GM18951 (cell line): ENCODE results near the gene IGF1R.

ENCODE experiments used
- POLR2A ChIP-seq: IDR thresholded peaks from 4 replicates; pipeline ENCODE4 v1.6.1; 2011; ENCODE audit warnings: mild to moderate bottlenecking; ENCODE audit not compliant: insufficient read length, insufficient read depth; ENCODE audit errors: extremely low read depth
- in situ Hi-C: fragments of 300-500 bp; cut with MboI; formaldehyde crosslinking; loops from one replicate; pipeline ENCODE4 v1.12.0; 2022; ENCODE audit warnings: low sequenced_read_pairs, mixed read lengths, inconsistent platforms; ENCODE audit not compliant: unreplicated experiment

IGF1R gene

DNA sequence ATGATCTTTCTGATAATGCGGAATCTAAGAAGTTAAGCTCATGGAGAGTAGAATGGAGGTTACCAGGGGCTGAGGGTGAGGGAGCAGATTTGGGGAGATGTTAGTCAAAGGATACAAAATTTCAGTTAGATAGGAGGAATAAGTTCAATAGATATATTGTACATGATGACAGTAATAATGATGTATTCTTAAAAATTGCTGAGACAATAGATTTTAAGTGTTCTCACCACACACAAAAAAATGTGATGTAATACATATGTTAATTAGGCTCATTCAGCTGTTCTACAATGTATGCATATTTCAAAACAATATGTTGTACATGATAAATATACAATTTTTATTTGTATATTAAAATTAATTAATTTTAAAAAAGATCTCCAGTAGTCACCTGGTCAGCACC is 277.9 kb downstream of the IGF1R start:
- in situ Hi-C loops = no loop called here
- no peak for TF ChIP-seq POLR2A

DNA sequence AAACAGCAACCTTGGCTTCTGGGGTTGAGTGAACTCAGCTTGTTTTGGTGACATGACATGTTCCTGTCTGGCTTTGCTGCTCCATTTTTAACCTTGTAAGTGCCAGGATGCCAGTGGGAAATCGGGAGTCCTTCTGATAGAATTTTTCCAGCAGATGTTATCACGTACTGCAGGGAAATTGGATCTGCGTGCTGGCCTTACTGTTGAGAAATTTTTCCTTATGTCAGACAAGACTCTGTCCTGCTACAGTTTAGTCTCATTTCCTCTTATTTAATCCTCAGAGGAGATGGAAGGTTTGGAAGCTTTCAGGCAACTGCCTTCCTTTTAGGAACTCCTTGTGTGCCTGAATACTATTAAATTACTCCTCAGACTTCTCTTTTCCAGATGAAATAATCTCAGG is 278.7 kb downstream of the IGF1R start:
- in situ Hi-C loops = no loop called here

DNA sequence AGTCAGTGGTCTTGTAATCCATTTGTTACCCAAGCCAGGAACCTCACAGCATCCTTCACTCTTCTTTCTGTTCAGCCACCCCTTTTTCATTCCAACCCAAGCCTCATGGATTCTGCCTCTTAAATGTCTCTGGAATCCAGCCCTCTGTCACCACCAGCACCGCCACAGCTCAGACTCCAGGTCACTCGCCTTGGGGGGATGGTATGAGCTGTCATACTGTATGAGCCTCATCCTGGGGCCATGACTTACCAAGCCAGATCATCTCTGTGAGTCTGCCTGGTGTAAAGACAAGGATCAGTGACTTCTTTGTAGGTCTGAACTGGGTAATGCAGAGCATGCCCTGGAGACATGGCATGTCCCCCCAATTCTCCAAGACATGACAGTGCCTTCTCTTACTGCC is 279.7 kb downstream of the IGF1R start:
- in situ Hi-C loops = no loop called here
- TF ChIP-seq POLR2A = no peak

More for the DNA sequence above, 278.7 kb downstream of the IGF1R start:
- TF ChIP-seq POLR2A = no peak

DNA sequence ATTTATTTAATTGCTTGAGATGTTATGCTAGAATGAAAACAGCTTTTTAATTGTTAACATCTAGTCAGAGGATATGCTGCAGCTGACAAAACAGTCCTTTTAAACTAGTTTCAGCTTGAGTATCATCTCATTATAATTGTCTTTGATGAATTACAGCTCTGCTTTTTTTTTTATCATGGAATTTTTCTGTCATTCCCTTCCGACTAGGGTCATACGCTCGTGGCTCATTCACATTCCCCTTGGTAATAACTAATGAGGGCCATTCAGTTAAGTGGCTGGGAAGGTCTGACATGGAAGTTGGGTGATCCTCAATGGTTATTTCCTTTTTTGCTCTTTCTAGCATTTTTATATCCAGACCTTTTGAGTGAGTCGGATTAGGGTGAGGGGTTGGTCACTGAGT is 282.2 kb downstream of the IGF1R start:
- in situ Hi-C loops = no loop called here
- no peak for TF ChIP-seq POLR2A

DNA sequence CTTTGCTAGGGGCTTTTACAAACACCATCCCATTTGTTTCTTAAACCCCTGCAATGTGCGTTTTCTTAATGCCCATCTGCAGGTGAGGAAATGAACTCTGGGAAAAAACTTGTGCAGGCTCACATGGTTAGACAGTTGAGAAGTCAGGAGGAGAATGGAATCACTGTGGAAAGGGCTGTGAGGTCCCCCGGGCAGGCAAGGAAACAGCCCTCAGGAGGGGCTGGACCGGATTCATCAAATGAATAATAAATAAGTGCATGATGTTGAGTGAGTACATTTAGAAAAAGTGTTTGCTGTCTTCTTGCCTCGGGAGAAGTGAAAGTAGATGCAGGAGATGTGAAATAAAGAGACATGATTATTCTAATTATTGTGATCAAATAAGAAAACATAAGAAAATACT is 282.7 kb downstream of the IGF1R start:
- no peak for TF ChIP-seq POLR2A
- in situ Hi-C loops = no loop called here

DNA sequence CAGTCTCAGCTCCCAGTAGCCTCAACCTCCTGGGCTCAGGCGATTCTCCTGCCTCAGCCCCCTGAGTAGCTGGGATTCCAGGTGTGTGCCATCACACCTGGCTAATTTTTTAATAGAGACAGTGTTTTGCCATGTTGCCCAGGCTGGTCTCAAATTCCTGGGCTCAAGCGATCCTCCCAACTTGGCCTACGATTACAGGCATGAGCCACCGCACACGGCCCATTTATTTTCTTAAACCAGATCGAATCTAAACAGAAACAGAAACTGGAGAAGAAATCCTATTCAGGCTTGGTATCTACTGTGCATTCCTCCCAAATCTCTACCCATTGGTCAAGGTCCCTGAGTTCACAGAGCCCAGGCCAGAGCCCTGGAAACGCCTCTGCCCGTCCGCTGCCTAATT is 285.1 kb downstream of the IGF1R start:
- in situ Hi-C loops = no loop called here
- no peak for TF ChIP-seq POLR2A

DNA sequence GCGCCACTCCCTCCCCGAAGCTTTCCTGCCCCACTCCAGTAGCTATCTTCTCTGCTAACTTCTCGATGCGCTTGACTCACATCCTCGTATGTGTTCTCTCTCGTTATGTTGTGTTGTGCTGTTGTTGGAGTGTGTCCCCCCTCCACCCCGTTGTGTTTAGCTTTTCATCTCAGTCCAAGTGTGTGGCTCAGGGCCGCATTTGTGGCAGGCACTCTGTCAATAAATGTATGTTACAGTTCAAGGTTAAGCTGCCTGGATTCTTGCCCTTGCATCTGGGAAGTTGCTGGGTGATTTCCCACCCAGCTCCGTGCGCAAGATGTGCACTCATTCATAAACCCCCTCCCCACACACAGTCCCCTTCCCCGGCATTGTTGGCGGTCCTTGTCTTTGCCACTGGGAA is 287.4 kb downstream of the IGF1R start:
- in situ Hi-C loops = no loop called here

DNA sequence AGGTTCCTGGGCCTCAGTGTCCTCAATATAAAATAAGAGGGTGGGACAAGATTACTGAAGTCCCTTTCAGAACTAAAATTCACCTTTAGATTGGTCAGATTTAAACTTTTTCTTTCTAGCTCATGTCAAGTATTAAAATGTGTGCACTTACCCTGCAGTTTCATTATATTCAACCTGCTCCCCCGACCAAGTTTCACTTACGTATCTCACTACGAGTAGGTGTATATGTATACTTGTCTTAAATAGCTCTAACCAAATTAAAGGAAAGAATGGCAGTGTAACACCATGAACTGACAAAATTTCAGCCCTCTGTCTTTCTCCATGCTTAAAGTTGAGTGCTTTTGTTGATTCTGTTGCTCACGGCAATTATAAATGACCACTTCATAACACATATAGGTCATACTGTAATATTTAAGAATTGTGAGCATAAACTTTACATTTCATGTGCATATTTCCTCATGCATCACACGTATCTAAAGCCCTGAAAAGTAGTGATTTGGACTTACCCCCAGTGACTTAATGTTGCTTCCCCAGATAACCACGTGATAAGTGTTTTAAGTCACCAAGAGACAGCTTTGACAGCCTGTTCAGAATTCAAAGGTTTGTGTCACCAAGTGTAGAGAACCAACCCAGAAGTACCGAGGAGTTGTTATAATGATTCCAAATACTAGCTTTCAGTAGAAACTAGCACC is 289.2 kb downstream of the IGF1R start:
- in situ Hi-C loops = no loop called here
- no peak for TF ChIP-seq POLR2A

More for the DNA sequence above, 287.4 kb downstream of the IGF1R start:
- TF ChIP-seq POLR2A = no peak

DNA sequence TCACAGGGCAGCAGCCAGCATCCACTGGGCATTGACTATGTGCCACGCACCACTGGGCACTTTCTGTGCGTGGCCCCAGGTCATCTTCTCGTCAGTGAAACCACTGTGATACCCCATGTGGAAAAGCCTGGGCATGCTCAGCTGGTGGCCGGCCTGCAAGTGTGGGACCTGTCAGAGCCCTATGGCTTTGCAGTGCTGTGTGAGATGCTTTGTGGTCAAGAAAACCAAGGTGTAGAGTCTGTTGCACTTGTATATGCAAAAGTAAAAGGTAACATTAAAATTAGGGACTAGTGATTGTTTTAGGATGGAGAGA is 289.7 kb downstream of the IGF1R start:
- TF ChIP-seq POLR2A = no peak
- in situ Hi-C loops = no loop called here

DNA sequence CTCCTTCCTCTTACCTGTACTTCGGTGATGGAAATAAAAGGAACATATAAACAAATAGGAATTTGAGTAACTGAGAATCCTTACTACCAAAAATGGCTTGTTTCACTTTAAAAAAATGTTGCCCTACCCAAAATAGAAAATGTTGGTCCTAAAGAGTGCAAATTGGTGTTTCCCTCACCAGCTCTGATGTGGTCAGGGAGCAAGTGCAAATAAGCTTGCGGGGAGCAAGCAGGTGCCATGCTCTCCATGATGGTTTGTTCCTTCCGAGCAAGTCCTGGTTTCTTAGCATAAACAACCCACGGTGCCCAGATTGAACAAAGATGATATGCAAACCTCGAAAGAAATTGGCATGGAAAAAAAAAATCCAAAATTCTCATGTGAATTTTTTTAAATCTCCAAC is 290.5 kb downstream of the IGF1R start:
- in situ Hi-C loops = no loop called here
- TF ChIP-seq POLR2A = no peak

DNA sequence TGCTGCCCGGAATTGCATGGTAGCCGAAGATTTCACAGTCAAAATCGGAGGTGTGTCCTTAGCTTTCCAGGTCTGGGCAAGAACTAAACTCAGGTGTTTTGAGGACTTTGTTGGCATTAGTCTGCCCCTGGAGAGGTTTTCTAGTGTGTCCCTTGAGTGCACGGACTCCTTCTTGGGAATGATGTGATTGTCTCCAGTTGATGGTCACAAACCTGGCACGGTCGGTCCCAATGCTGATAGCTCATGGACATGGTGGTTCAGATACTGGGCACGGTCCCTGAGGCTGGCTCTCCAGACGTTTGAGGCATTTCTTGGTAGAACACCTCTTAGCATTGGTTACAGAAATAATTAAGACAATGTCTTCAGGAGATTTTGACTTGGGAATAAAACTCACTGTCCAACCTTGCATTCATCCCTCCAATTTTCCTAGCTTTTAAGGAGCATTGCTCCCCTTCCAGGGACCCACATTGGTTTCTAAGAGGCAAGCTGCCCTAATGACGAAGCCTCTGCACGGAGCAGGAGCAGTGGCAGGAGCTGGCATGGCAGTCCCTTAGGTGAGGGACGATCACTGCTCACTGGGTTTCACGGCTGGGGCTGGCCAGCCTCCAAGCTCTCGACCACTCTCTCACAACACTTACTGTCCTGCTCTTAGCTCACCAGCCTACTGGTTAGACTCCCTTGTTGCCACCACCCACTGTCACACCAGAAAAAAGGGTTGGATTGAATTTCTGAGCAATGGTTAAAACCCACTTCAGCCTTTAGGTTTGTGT is 291.2 kb downstream of the IGF1R start:
- TF ChIP-seq POLR2A = no peak
- in situ Hi-C loops = no loop called here

DNA sequence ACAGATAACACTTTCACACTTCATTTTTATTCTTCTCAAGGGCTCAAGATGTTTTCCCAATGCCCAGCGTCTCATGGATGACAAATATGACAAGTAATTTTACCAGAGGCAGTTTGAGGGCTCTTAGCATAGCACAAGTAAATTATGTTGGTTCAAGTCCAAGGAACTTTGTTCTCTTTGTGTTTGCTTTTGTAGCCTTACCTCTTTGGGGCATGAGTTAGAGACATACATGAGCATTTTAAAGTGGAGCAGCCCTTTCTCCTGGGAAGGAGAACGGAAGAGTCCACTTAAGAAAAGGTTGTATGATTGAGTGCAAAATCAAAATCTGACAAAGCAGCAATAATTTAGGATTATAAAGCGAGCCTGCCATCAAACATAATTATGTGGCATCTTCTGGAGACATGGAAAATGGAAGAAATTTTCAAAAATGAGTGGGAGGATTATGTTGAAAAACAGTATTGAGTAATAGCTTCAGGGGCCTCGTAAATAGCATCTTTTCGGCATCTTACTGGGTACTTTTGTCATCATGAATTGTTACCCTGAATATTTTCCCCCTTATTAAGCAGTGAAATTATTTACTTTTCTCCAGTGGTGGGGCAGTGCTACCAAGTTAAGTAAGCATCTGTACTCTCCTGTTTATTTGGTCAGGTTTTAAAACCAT is 293.4 kb downstream of the IGF1R start:
- in situ Hi-C loops = no loop called here
- TF ChIP-seq POLR2A = no peak

DNA sequence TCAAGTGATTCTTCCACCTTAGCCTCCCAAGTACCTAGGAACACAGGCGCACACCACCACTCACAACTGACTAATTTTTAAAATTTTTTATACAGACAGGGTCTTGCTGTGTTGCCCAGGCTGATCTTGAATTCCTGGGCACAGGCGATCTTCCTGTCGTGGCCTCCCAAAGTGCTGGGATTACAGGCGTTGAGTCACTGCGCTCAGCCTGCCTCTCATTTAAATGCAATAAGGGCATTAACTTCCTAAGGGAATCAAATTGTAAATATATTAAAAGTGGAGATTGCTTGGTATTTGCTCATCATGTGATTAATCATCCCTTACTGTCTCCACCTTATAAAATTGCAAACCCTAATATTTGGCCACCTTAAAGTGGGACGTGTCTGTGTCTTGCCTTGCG is 294.1 kb downstream of the IGF1R start:
- in situ Hi-C loops = no loop called here
- no peak for TF ChIP-seq POLR2A

DNA sequence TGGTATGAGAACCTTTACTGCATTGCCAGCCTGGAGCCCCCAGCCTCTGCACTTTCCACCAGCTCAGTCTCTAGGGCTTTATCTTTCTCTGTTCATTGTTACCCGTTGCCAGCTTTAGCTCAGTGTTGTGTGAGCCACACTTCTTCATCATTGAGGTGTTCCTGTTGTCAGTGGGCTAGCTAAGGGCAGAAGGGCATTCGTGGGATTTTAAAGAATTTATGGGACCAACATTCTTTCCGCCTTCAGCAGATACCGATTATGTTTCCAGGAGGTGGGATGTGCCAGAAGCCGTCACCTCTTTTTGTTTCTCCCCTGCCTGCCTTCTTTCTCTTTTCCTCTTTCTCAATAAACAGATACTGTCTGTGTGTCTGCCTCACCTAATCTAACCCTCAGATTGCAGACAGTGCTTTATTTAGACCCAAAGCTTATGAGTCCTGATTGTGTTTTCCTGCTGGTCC is 294.7 kb downstream of the IGF1R start:
- in situ Hi-C loops = no loop called here
- no peak for TF ChIP-seq POLR2A
